Adrenal gland (tissue), 5 donors: Measurements from ENCODE around the gene APBA2.

Experiments
- CTCF ChIP-seq, 6 experiments: fragments of 450-650 bp in 4 of 6; fragments of 200-600 bp in 2 of 6; sonication (generic) in 1 of 6; IDR thresholded peaks; 1 replicate in 5 of 6; 2 replicates in 1 of 6; pipeline versions ENCODE4 v1.5.1 to v1.8.0; 2016 to 2021; ENCODE audit warnings: antibody characterized with exemption in 6 of 6, mild to moderate bottlenecking in 2 of 6, moderate library complexity in 1 of 6
- POLR2A ChIP-seq, 2 donors: fragments of 450-650 bp; IDR thresholded peaks; one replicate each; pipeline ENCODE4 v1.6.1; 2017; ENCODE audit warnings: antibody characterized with exemption in 2 of 2, mild to moderate bottlenecking in 2 of 2, moderate library complexity in 1 of 2
- donor health status: DM: no; HTN: no; CAD: no.

DNA sequence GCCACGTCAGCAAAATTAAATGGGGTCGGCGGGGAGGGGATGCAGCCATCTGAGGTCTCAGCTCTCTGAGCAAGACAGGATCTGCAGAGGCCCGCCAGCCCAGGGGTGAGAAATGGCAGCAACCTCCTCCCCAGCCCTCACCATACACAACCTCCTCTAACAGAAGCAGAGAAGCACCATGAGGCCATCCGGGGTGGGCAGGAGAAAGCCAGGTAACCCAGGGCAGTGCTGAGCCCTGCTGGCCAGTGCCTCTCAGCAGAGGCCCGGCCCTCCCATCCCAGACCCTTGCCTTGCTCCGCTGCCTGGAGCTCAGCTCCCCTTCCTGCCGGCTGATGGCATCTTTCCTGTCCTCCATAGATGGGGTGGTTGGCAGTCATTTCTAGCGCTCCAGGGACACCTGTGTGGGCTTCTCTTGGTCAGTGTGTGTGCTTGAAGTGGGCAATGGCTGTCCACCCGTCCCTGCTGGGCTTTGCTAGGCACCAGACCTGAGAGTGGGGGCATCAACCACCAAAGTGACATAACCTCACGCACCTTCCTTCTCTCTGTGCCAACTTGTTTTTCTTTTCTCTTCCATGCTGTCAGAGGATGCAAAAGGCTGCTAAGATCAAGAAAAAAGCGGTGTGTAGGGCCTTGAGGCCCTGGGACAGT lies 208.0 kb downstream of the APBA2 start:
- TF ChIP-seq CTCF (IDR thresholded peaks at IDR 0.05): no peak
- TF ChIP-seq POLR2A (IDR thresholded peaks at IDR 0.05): no peak
